ENCODE data around the gene DHRSX.
"Not testable (repeated sequence)": the region's sequence is repeated elsewhere in the genome, so short reads cannot be mapped to it uniquely, and the experiment has no call there.

Gene DHRSX

GRCh38 chrX:2500803-2501558, at the start of gene DHRSX, which contains the start of gene ZBED1:
Gene DHRSX (minus strand): TSS chrX:2500976. CDS start chrX:2500925, 51 bp downstream.
Gene ZBED1 (minus strand): TSS chrX:2500976. CDS start chrX:2490719, 10,257 bp downstream.
- no peak for DNase-seq

GRCh38 chrX:2549876-2550275, 49.1 kb upstream of the DHRSX start:
- DNase-seq, result peak; percentile 47

- DNase-seq, result no peak
These were observed 48.1 kb upstream of the DHRSX start for GRCh38 chrX:2548711-2549423.

GRCh38 chrX:2547736-2548135, 47.0 kb upstream of the DHRSX start:
- DNase-seq, result no peak

GRCh38 chrX:2546496-2546895, 45.7 kb upstream of the DHRSX start:
- DNase-seq, result no peak

GRCh38 chrX:2545144-2545543, 44.4 kb upstream of the DHRSX start:
- no peak for DNase-seq

GRCh38 chrX:2542826-2543521, 42.2 kb upstream of the DHRSX start:
- no peak for DNase-seq

- no peak for DNase-seq
These were observed 40.8 kb upstream of the DHRSX start for GRCh38 chrX:2541603-2542002.

GRCh38 chrX:2540426-2540947, 39.7 kb upstream of the DHRSX start:
- DNase-seq, result no peak

- DNase-seq, result no peak
These were observed 38.8 kb upstream of the DHRSX start for GRCh38 chrX:2539586-2539985.

GRCh38 chrX:2538031-2538757, 37.4 kb upstream of the DHRSX start:
- no peak for DNase-seq

GRCh38 chrX:2536974-2537373, 36.2 kb upstream of the DHRSX start:
- DNase-seq, result no peak

GRCh38 chrX:2536141-2536540, 35.4 kb upstream of the DHRSX start:
- DNase-seq, result no peak

GRCh38 chrX:2534261-2535021, 33.7 kb upstream of the DHRSX start:
- DNase-seq, result not testable (repeated sequence)

GRCh38 chrX:2533424-2533823, 32.6 kb upstream of the DHRSX start:
- DNase-seq, result no peak

GRCh38 chrX:2526390-2526789, 25.6 kb upstream of the DHRSX start:
- no peak for DNase-seq

GRCh38 chrX:2523911-2524310, 23.1 kb upstream of the DHRSX start:
- no peak for DNase-seq

GRCh38 chrX:2521927-2522386, 21.2 kb upstream of the DHRSX start:
- DNase-seq, result no peak

GRCh38 chrX:2521092-2521926, 20.5 kb upstream of the DHRSX start:
- no peak for DNase-seq

GRCh38 chrX:2520539-2520938, 19.8 kb upstream of the DHRSX start:
- DNase-seq, result no peak

GRCh38 chrX:2519638-2520037, 18.9 kb upstream of the DHRSX start:
- not testable (repeated sequence) for DNase-seq

Measured in NCI-H774 (cell line).